ENCODE data around the gene PTPRG.
"Not testable (repeated sequence)": the region's sequence is repeated elsewhere in the genome, so short reads cannot be mapped to it uniquely, and the experiment has no call there.

PTPRG gene

DNA sequence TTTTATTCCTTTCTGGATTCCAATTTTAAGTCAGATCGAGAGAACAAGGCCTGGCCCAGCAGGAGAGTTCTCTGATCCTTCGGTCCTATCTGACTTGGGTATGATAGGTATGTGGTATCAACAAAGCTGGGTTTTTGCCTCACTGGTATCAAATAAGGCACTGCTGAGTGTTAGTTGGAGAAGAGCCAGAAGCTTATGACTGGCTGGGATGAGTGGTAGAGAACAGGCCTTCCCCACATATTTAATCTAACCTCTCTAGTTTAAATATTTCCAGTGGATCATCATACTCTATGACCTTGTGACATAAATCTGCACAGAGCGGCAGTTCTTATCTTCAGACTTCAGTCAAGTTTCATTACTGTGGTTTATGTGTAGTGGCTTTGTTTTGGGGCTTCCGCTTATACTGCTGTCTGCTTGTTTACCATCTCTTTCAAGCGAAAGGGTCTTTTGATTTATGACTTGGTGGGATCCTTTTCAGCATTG, 164.5 kb downstream of the PTPRG start:
- no peak for DNase-seq (ENCODE audit: low spot score)

DNA sequence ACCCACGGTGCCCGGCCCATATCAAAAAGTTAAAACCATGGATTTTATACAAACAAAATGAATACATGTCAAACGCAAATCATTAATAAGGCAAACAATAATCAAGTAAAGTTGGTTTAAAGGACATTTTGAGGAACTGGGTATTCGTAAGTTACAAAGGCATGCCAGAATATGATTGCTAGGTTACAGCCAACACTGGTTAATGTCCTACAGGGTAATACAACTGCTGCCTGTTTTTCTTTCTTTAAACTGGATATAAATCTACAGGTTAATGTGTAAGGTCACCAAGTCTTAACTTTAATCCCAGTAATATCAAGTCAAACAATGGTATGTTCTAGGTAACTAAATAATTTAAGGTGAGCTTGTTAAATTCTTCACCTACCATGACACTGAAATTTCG, 166.1 kb downstream of the PTPRG start:
- DNase-seq (ENCODE audit: low spot score) = no peak

DNA sequence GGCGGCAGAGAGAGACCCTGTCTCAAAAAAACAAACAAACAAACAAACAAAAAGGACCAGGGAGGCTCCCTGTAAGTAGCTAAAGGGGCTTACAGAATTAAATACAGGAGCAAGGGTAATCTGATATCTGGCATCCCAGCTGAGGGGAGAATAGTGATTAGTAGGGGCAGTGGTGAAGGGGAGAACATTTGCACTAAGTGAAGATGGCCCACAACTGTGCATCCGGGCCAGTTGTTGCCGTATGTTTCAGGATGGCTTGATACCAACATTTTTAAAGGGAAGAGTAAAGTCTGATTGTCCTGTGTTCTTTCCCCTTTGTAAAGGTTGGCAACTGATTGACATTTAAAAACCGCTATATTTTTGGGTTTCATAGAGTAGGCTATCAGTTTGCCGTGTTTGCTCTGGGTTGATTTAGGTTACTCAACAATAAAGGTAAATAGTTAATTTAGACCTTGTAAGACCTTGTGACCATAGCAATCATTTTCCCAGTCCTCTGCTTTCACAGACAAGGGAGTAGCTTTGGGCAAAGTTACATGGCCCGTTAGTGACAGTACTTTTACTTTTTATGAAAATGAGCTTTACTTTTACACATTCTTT, 167.8 kb downstream of the PTPRG start:
- DNase-seq (ENCODE audit: low spot score) = peak; percentile 39

DNA sequence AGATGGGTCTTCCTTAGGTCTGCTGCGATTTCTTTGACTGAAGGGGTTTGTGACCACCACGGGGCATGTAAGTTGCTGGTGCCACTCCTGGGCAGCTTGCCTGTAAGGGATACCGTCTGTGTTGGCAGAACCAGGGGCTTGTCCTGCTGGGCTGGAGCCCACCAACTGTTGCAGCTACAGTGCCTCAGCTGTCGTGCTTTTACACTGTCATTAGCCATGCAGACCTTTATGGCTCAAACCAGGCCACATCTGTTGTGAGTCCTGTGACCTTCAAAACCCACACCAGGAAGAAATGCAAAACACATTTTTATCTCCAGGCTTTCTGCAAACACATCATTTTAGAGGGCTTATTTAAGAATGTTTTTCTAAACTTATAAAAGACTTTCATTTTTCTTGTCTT, 168.7 kb downstream of the PTPRG start:
- no peak for DNase-seq (ENCODE audit: low spot score)

DNA sequence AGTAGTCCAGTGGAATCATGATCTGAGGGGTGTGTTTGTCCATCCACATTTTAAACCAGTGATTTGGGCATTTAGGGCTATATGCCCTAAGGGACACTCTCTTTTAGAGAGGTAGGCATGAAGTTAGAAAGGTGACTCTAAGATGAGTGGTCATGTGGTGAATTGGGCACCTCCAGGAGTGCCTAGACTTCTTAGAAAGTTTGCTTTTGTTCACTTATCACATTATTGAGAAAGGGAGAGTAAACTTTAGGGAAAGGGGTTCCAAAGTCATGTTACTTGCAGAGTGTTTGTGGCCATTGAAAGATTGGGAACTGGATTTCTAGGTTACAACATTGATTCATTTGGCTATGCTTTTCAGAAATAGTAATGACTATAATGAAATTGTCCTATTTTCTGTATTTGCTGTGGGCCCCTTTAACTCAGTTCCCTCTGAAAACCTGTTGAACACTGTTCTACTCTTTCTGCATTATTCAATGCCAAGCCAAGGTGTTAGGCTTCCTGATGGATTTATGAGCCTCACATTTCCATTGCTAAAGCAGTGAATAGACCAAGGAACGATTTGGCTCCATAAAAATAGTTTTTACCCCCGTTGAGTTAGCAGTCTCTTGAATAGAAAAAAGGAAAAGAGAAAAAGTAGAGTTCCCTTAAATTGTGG, 169.3 kb downstream of the PTPRG start:
- no peak for DNase-seq (ENCODE audit: low spot score)

- no peak for DNase-seq (ENCODE audit: low spot score)
Measured at GRCh38 chr3:61733000-61733399, 171.6 kb downstream of the PTPRG start.

DNA sequence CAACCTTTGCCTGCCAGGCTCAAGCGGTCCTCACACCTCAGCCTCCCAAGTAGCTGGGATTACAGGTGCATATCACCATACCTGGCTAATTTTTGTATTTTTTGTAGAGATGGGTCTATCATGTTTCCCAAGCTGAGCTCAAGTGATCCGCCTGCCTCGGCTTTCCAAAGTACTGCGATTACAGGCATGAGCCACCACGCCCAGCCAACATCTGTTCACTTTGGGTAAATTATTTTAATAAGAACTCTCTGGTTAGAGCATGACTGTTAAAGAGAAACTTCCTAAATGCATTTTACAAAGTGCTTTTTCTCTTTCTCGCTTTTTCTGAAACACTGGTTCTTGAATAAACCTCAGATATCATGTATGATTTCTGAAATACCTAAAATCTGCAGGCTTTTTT, 172.5 kb downstream of the PTPRG start:
- DNase-seq (ENCODE audit: low spot score) = no peak

DNA sequence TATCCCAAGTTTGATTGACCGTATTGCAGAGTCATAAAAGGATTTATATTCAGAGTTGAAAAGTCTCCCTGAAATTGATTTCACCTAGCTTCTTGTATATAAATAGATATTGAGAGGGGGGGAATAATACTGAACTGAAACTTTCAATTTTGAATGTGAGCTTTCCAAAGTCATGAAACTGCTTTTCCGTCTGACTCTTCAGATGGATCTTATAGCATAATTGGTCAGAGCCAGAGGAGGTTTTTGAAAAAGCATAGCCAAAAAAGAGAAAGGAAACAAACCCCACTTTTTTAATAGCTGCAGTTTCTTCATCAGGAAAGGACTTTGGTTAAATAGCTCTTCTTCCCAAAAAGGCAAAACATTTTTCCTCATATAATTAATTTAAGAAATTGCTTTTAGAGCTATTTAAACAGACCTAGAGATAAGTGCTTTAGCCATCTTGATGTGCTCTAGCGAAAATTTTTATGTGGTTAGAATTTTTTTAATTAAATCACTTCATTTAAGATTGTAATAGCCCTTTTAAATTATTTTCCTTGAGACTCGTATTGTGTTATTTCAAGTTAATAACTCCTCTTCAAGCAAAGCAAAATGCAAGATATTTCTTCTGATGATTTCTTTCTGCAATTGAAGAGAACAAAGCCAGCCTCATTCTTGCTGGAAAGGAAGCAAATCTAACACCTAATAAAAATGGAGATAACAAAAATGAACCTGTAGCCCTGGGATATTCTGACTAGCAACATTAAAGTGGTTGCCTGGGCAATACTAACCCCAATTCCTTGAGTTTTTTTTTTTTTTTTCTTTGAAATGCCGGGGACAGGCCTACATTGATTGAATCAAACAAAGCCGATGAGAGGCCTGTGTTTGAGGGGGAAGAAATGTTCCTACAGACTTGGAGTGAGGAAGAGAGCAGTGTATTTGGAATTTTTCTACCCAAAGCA, 173.6 kb downstream of the PTPRG start:
- no peak for DNase-seq (ENCODE audit: low spot score)

DNA sequence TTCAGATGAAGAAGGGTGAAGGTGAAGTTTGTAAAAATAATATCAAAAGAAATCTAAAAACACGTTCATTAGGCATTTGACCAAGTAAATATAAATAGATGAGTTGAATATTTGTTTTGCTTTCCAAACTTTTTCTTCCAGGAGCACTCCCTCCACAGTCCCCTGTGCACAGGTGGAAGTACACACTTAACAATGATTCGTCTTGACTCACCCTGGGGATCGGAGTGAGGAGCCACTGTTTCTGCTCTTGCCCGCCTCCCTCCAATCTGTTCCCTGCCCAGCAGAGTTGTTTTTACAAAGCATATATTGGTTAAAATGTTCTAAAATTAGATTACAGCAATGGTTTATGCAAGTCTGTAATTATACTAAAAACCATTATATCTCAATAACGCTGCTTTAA, 175.1 kb downstream of the PTPRG start:
- DNase-seq (ENCODE audit: low spot score) = no peak

DNA sequence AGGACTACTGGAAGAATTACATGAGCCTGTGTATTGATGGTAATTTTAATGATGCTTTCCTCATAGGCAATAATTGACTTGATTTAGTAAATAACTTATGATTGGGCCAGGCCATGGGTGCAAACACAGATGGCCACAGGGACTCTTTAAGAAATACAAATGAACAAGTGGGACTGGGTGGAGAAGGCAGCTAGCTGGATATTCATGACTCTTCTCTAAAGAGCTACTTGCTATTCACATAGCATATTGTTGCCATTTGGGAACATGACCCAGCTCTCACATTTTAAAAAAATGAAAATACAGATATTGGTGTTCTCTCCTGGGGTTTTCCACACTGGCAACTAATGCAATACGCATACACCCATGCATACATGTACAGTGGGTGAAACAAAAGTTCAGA, 178.3 kb downstream of the PTPRG start:
- DNase-seq (ENCODE audit: low spot score) = no peak

DNA sequence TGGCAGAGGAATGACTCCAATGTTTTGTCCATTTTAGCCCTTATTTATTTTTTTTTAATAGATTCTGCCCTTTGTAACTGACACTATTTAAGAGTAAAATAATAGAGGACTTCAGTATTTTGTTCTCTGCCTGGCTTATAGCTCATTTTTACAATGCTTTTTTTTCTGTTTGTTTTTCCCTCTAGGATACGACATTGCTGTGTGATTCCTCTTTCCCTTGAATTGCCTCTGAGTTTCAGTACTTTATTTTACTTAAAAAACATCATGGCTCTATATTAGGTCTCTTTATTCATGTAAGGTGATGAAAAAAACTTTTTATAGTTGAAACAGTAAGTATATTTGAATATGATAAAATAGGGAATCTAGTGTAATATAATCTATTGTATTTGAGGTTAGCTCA, 179.1 kb downstream of the PTPRG start:
- no peak for DNase-seq (ENCODE audit: low spot score)

DNA sequence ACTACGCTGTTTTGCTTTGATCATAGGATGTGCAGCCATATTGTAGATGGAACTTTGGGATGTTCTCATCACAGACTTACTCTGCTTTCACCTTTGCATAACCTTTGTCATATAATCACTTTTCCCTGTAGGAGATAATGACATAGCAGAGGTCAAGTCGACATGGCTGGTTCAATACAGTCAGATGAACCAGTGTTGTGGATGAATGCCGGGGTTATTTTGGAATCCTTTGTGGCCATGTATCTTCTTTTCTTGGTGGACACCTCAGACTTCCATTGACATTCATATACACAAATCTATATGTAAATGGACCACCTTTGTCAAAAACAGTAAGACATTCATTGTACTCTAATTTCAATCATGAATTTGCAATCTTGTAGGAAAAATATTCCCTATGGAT, 180.2 kb downstream of the PTPRG start:
- DNase-seq (ENCODE audit: low spot score) = no peak

DNA sequence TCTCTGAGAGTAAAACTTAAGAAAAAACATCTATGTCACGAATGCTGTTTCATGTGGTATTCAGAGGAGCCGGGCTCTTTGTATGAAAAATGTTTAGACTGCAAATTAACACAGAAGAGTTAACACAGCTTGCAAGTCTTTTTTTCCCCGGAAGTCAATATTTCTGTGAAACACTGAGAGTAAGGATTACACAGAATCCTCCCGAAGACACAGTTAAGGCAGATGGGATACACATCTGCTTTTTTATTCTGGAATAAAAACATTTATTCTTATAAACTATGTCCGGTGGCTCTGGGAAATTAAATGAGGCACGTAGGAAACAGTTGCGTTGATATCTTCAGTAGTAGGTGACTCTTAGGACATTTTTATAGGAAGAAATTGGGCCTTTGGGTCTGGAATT, 180.6 kb downstream of the PTPRG start:
- DNase-seq (ENCODE audit: low spot score) = no peak

DNA sequence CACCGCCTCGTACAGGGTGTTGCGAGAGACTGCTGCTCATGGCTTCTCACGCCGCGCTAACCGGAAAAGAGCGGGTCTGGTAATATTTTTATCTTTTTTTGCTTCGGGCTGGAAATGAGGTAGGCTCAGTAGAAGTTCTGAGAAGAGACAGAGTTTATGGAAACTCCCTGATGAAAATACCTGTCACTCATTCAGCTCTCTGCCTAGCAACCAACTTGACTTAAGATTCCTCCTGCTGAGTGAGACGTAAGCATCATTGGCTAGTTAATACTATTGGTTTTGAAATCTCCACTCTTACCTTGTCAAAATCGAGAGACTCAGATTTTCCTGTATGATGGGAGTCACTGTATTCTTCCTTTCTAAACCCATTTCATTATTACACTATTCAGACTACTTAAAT, 181.7 kb downstream of the PTPRG start:
- DNase-seq (ENCODE audit: low spot score) = no peak

- no peak for DNase-seq (ENCODE audit: low spot score)
Measured at GRCh38 chr3:61743686-61744242, 182.4 kb downstream of the PTPRG start.

DNA sequence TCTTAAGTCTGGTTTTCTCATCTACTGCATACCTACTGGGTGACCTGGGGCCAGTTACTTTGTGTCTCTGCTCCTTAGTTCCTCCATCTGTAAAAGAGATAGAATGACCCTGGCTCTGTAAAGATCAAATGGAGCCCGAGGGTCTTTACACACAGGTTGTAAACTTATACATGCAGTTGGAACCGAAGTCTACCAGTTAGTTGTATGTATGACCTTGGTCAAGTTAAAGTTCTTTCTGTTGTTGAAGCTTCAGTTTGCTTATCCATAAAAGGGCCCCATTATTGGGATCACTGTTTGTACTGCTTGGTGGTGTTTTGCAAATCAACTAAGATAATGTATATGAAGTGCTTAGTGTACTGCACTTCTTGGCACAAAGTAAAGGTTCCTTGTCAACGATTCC, 186.9 kb downstream of the PTPRG start:
- no peak for DNase-seq (ENCODE audit: low spot score)

DNA sequence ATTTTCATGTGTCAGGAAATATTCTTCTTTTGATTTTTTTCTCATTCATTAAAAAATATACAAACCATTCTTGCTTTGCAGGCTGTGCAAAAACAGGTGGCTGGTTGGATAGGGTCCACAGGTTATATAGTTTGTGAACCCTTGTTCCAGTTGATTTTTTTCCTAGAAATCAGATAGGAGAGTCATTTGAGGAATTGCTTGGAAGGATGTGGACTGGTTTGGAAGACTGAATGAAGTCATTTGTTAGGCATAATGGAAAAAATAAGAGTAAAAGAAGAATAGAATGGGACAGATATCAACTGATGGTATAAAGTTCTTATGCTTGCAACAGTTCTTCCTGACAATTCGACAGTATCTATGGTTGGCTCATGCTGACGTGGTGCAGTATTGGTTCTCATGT, 189.4 kb downstream of the PTPRG start:
- DNase-seq (ENCODE audit: low spot score) = no peak

DNA sequence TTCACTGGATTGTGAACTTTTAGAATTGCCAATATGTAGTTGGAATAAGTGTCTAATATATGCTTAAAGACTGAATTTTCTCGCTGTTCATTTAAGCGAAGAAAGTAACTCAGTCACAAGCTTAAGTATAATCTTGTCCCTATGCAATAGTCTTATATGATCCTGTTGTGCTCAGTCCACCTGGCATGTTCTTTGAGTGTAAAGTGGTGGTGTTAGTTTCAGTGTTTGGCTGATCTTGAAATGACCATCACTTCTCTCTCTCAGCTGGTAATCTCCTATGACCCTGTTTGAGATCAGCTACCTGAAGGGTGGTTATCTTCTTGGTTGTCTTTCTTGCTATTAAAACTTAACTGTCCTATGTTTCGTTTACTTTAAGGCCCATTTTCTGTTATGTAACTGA, 197.5 kb downstream of the PTPRG start:
- no peak for DNase-seq (ENCODE audit: low spot score)

DNA sequence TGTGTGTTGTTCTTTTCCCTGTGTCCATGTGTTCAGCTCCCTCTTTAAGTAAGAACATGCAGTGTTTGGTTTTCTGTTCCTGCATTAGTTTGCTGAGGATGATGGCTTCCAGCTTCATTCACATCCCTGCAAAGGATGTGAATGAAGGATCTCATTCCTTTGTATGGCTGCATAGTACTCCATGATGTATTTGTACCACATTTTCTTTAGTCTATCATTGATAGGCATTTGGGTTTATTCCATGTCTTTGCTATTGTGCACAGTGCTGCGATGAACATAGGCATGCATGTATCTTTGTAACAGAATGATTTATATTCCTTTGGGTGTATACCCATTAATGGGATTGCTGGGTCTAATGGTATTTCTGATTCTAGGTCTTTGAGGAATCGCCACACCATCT, 199.4 kb downstream of the PTPRG start:
- not testable (repeated sequence) for DNase-seq (ENCODE audit: low spot score)

- DNase-seq (ENCODE audit: low spot score) = no peak
Measured at GRCh38 chr3:61761694-61762430, 200.5 kb downstream of the PTPRG start.

- DNase-seq (ENCODE audit: low spot score) = no peak
Measured at GRCh38 chr3:61765157-61765876, 203.9 kb downstream of the PTPRG start.

All from D341Med (cell line).